PC-3 (cell line): ENCODE measurements around the gene STYXL2. TPM values are rescaled to one million over a fixed set of nuclear protein-coding genes. Genes with fewer than 3 reads are reported as not detected.

ENCODE experiments used
- ATAC-seq: fragments of 200-7000 bp; cut with Tn5 transposase; 2 replicates; pipeline ENCODE4 v1.9.1; 2020; ENCODE audit warnings: mild to moderate bottlenecking, moderate library complexity
- BruUV-seq: library from RNA; stranded (reverse); fragments of 400-500 nt; replicated peaks from 2 replicates; lab custom pipeline; 2021; lab: Mats Ljungman, UMichigan
- CTCF ChIA-PET: fragments of 300-600 bp; sonication (Branson Sonifier 250); formaldehyde crosslinking; loops from one replicate; lab custom pipeline; 2022; ENCODE audit warnings: antibody characterized with exemption; lab: Charles Lee
- POLR2A ChIA-PET: fragments of 300-600 bp; sonication (Branson Sonifier 250); formaldehyde crosslinking; loops from one replicate; lab custom pipeline; 2022; ENCODE audit warnings: antibody characterized with exemption; ENCODE audit not compliant: unreplicated experiment; lab: Charles Lee
- DNase-seq: peaks from one replicate; pipeline ENCODE4 v3.0.0-alpha.2; 2015
- H2AFZ ChIP-seq: fragments of 300-600 bp; sonication (generic); 2 replicates; pipeline ENCODE4 v1.6.0; 2016; ENCODE audit warnings: antibody characterized with exemption, low read length
- H3F3A ChIP-seq: fragments of 300-600 bp; sonication (generic); one replicate; pipeline ENCODE4 v1.6.0; 2017; ENCODE audit warnings: antibody characterized with exemption, low read length, control low read depth, mild to moderate bottlenecking; ENCODE audit not compliant: unreplicated experiment
- H3K27ac ChIP-seq: fragments of 300-600 bp; sonication (generic); 2 replicates; pipeline ENCODE4 v1.5.1; 2016; ENCODE audit warnings: mild to moderate bottlenecking, low read length
- H3K27me3 ChIP-seq: fragments of 300-600 bp; sonication (generic); 2 replicates; pipeline ENCODE4 v1.6.1; 2016; ENCODE audit warnings: low read length, mixed read lengths
- H3K36me3 ChIP-seq: fragments of 300-600 bp; sonication (generic); 2 replicates; pipeline ENCODE4 v1.6.1; 2016; ENCODE audit warnings: low read depth, mixed run types, low read length, mixed read lengths
- H3K4me1 ChIP-seq: fragments of 300-600 bp; sonication (generic); 2 replicates; pipeline ENCODE4 v1.5.1; 2016; ENCODE audit warnings: low read length; ENCODE audit not compliant: insufficient read depth
- H3K4me2 ChIP-seq: fragments of 300-600 bp; sonication (generic); 2 replicates; pipeline ENCODE4 v1.6.0; 2016; ENCODE audit warnings: low read length
- H3K4me3 ChIP-seq: fragments of 300-600 bp; sonication (generic); 2 replicates; pipeline ENCODE4 v1.5.1; 2016; ENCODE audit warnings: mild to moderate bottlenecking, low read length, mixed read lengths
- H3K79me2 ChIP-seq: fragments of 300-600 bp; sonication (generic); 2 replicates; pipeline ENCODE4 v1.6.1; 2017; ENCODE audit warnings: low read length, mixed read lengths
- H3K9ac ChIP-seq: fragments of 300-600 bp; sonication (generic); 2 replicates; pipeline ENCODE4 v1.6.0; 2016; ENCODE audit warnings: mild to moderate bottlenecking, low read length
- H3K9me2 ChIP-seq: fragments of 300-600 bp; sonication (generic); replicated peaks from 2 replicates; pipeline ENCODE4 v1.6.1; 2016; ENCODE audit warnings: mixed run types, low read length, mixed read lengths
- H3K9me3 ChIP-seq: fragments of 300-600 bp; sonication (generic); 2 replicates; pipeline ENCODE4 v1.6.1; 2016; ENCODE audit warnings: low read length, mixed read lengths
- H4K20me1 ChIP-seq: fragments of 300-600 bp; sonication (generic); 2 replicates; pipeline ENCODE4 v1.6.1; 2016; ENCODE audit warnings: low read length, mixed read lengths
- CTCF ChIP-seq: fragments of 300-600 bp; sonication (generic); conservative IDR thresholded peaks from 2 replicates; pipeline ENCODE4 v1.5.1; 2017; ENCODE audit warnings: antibody characterized with exemption, low read depth, mild to moderate bottlenecking, low read length
- EZH2 ChIP-seq: fragments of 300-600 bp; sonication (generic); IDR thresholded peaks from one replicate; pipeline ENCODE4 v1.6.1; 2017; ENCODE audit warnings: antibody characterized with exemption, mild to moderate bottlenecking, low read length; ENCODE audit not compliant: unreplicated experiment
- EZH2phosphoT487 ChIP-seq: fragments of 300-600 bp; sonication (generic); IDR thresholded peaks from 2 replicates; pipeline ENCODE4 v1.6.1; 2018; ENCODE audit warnings: mild to moderate bottlenecking, antibody characterized with exemption, low read length, borderline replicate concordance
- intact Hi-C: fragments of 100-400 bp; cut with micrococcal nuclease; formaldehyde crosslinking; loops from 2 replicates; pipeline ENCODE4 v1.9.0; 2023
- total RNA-seq: library from RNA; depleted of rRNA; stranded (reverse); fragments of >200 nt; gene quantifications from 2 replicates; pipeline ENCODE4 v1.2.3, GENCODE V29; 2014

Gene STYXL2
- total RNA-seq, 1 experiment from 2014 or later: not detected

GRCh38 chr1:167092653-167093052 is 1.2 kb upstream of the STYXL2 start:
- Histone ChIP-seq H3K36me3 (no peaks in the 10 kb centered on the region), H3K4me3 (no peak overlapping the region), H3F3A (no peaks in the 10 kb centered on the region), H3K79me2 (no peaks in the 10 kb centered on the region), H3K27ac (no peak overlapping the region), H3K9me3 (no peaks in the 10 kb centered on the region), H3K4me1 (peaks cover 20% of the 10 kb centered on the region), H3K4me2 (no peak overlapping the region), H3K27me3 (no peaks in the 10 kb centered on the region), H4K20me1 (no peaks in the 10 kb centered on the region), H3K9ac (no peak overlapping the region), H3K9me2 (no peaks in the 10 kb centered on the region), H2AFZ (no peak overlapping the region)
- BruUV-seq: no TSS peak
- TF ChIP-seq EZH2 (no peak), CTCF (no peak), EZH2phosphoT487 (no peak)
- ChIA-PET CTCF (interaction anchor here (0.7 to 0.8 kb wide), 2 partner anchors 32 to 33 kb away, joined by 3 to 4 read pairs; no protein-coding TSS in a partner anchor), POLR2A (no interaction called here)
- intact Hi-C loops: no loop called here
- ATAC-seq (no peak), DNase-seq (no peak)

DNA sequence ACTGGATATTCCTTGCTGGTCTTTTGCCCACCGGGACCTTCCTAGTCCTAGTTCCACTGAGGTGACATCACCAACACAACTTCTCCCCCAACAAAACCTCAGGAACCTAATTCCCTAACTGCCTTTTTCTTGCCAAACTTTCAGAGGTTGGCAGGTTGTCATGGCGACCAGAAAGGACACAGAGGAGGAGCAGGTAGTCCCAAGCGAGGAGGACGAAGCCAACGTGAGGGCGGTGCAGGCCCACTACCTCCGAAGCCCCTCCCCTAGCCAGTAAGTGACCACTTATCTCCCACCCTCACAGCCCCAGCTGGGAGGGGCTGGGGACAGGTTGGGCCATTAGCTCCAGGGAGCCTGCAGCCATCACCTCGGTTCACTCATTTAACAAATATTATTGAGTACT is 815 bp downstream of the STYXL2 start:
- POLR2A ChIA-PET: interaction anchor here (0.7 kb wide), 1 partner anchor 223 kb away, joined by 5 read pairs; no protein-coding TSS in a partner anchor
- DNase-seq: no peak
- no peak overlapping the region for H3K9ac ChIP-seq

More for the DNA sequence above, 815 bp downstream of the STYXL2 start:
- no peaks in the 10 kb centered on the region for H4K20me1 ChIP-seq
- H3K27ac ChIP-seq: 0 out of 2 replicates have a peak overlapping the region, but pooled peaks have one; percentile 10
- no peaks in the 10 kb centered on the region for H3K9me2 ChIP-seq
- no peaks in the 10 kb centered on the region for H3F3A ChIP-seq
- peak overlapping the region; percentile 65 for H3K4me2 ChIP-seq
- ATAC-seq: peak; percentile 9; the same call in 1 of the 2 replicates
- no peaks in the 10 kb centered on the region for H3K9me3 ChIP-seq
- H3K4me3 ChIP-seq: no peak overlapping the region
- H3K36me3 ChIP-seq: no peaks in the 10 kb centered on the region
- intact Hi-C loops: loop anchor here (1.0 kb wide), 1 partner anchor 9 kb away; no protein-coding TSS in a partner anchor
- H3K27me3 ChIP-seq: no peaks in the 10 kb centered on the region
- CTCF ChIA-PET: interaction anchor here (1.0 kb wide), 1 partner anchor 126 kb away, joined by 10 read pairs; no protein-coding TSS in a partner anchor
- no peak overlapping the region for H2AFZ ChIP-seq
- H3K4me1 ChIP-seq: peaks cover 20% of the 10 kb centered on the region
- no peaks in the 10 kb centered on the region for H3K79me2 ChIP-seq
- BruUV-seq: no TSS peak
- TF ChIP-seq EZH2 (no peak), EZH2phosphoT487 (no peak), CTCF (no peak)
